HG03139 (cell line): ENCODE measurements around the gene PRR20G.

Experiments
- ATAC-seq: cut with Tn5 transposase; IDR thresholded peaks from one replicate; pipeline ENCODE4 v1.9.1; 2021; ENCODE audit not compliant: unreplicated experiment

Gene PRR20G

DNA sequence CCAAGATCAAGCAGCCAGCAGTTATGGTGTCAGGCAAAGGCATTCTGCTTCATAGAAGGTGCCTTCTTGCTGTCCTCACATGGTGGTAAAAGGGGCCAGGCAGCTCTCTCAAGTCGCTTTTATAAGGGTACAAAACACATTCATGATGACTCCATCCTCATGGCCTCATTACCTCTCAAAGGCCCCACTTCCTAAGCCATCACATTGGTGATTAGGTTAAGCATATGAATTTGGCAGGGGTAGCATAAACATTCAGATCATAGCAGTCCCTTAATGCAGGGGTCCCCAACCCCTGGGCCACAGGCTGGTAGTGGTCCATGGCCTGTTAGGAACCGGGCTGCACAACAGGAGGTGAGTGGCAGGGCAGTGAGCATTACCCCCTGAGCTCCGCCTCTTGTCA is 52.1 kb downstream of the PRR20G start:
- no peak for ATAC-seq

DNA sequence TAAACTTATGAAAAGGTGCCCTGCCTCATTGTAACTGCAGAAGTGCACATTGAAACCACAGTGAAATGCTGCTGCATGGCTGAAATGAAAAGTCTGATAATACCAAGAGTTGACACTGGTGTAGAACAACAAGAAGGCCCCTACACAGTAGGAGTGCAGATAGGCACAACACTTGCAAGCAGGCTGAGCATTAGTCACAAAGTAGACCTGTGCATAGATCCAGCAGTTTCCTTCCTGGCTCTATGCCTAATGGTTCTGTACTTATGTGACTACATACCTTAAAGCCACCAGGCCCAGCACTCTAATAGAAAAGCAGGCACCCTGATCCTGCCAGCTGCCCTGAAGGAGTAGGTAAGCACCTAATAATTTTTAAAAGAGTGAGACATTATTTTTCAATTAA is 53.1 kb downstream of the PRR20G start:
- ATAC-seq, result no peak
